ENCODE results near the gene OVOL2.
"Not testable (repeated sequence)": the region's sequence is repeated elsewhere in the genome, so short reads cannot be mapped to it uniquely, and the experiment has no call there.

DNA sequence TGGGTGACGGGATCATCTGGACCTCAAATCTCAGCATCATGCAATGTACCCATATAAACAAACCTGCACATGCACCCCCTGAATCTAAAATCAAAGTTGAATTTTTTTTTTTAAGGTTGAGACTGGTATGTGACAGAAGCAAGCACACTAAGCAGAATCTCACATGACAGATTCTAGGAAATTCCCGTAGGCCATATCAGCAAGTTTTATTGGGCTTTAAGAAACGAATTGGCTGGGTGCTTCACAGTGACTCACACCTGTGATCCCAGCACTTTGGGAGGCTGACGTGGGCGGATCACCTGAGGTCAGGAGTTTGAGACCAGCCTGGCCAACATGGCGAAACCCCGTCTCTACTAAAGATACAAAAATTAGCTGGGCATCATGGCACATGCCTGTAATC is 30.7 kb downstream of the OVOL2 start:
- TF ChIP-seq, protein P1, sequence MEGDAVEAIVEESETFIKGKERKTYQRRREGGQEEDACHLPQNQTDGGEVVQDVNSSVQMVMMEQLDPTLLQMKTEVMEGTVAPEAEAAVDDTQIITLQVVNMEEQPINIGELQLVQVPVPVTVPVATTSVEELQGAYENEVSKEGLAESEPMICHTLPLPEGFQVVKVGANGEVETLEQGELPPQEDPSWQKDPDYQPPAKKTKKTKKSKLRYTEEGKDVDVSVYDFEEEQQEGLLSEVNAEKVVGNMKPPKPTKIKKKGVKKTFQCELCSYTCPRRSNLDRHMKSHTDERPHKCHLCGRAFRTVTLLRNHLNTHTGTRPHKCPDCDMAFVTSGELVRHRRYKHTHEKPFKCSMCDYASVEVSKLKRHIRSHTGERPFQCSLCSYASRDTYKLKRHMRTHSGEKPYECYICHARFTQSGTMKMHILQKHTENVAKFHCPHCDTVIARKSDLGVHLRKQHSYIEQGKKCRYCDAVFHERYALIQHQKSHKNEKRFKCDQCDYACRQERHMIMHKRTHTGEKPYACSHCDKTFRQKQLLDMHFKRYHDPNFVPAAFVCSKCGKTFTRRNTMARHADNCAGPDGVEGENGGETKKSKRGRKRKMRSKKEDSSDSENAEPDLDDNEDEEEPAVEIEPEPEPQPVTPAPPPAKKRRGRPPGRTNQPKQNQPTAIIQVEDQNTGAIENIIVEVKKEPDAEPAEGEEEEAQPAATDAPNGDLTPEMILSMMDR (conservative IDR thresholded peaks at IDR 0.05) = not testable (repeated sequence)
- not testable (repeated sequence) for TF ChIP-seq EZH2 (IDR thresholded peaks at IDR 0.05; ENCODE audit: low read depth)
